ENCODE data around the gene SRC. TPM values are rescaled to one million over a fixed set of nuclear protein-coding genes. Genes with fewer than 3 reads are reported as not detected.

The SRC gene
- total and polyA plus RNA-seq, 3 donors from 2014 or later, result 90.3 to 179 (median 143) TPM

GRCh38 chr20:37419307-37419706, 73.4 kb downstream of the SRC start:
- no peak overlapping the region for H3K4me3 ChIP-seq
- H3K27me3 ChIP-seq, result no peaks in the 10 kb centered on the region
- TF ChIP-seq POLR2A (IDR thresholded peaks at IDR 0.05), result no peak
- TF ChIP-seq CTCF (IDR thresholded peaks at IDR 0.05), result no peak
- H3K36me3 ChIP-seq (ENCODE audit: low read depth, missing control alignments), result no peaks in the 10 kb centered on the region
- no peak for DNase-seq
- no peaks in the 10 kb centered on the region for H3K9me3 ChIP-seq
- 83 to 92% methylated on average over 3 of the region's 3 CpGs for WGBS, 2 donors
- H3K27ac ChIP-seq, result no peak overlapping the region
- intact Hi-C loops (cut with DNase I; ENCODE audit: low total_unique reads), result no loop called here
- H3K4me1 ChIP-seq, result no peaks in the 10 kb centered on the region

DNA sequence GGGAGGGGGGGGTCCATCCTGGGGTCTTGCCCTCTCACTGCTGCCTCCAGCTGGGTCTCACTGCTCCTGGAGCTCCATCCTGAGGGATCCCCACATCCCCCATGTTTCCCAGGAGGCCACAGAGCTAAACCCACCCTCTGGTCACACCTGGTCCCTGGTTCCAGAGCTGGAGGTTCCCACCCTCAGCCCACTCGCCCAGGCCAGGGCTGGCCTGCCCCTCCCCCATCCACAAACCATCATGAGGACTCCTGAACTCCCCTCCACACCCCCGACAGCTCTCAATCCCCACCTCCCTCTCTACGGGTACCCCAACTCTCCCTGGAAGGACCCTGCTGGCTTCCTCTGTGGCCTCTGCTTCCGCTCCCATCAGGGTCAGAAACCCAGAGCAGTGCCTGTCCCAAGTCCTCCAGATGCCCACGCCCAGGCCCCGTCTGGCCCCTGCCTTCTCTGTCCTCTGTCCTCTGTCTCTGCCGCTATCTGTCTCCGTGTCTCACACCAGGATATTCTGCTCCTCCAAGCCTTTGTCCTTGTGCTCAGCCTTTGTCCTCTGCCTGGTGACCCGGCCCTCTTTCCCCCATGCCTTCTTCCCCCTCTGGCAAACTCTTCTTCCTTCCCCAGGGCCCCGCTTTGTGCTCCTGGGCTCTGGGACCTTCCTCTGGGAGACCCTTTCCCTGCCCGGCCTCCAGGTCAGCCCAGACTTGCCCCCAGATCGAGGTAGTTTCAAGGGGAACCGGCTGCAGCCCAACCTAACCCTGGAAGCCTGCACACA, 74.0 kb downstream of the SRC start:
- no peak for DNase-seq
- H3K4me3 ChIP-seq, result no peak overlapping the region
- H3K27ac ChIP-seq, result no peak overlapping the region
- TF ChIP-seq POLR2A (IDR thresholded peaks at IDR 0.05) (no peak), CTCF (IDR thresholded peaks at IDR 0.05) (no peak)
- no peaks in the 10 kb centered on the region for H3K27me3 ChIP-seq
- H3K9me3 ChIP-seq, result no peaks in the 10 kb centered on the region
- H3K4me1 ChIP-seq, result no peaks in the 10 kb centered on the region
- 80 to 85% methylated on average over 12 to 13 of the region's 13 CpGs for WGBS, 2 donors
- intact Hi-C loops (cut with DNase I; ENCODE audit: low total_unique reads), result no loop called here
- no peaks in the 10 kb centered on the region for H3K36me3 ChIP-seq (ENCODE audit: low read depth, missing control alignments)

DNA sequence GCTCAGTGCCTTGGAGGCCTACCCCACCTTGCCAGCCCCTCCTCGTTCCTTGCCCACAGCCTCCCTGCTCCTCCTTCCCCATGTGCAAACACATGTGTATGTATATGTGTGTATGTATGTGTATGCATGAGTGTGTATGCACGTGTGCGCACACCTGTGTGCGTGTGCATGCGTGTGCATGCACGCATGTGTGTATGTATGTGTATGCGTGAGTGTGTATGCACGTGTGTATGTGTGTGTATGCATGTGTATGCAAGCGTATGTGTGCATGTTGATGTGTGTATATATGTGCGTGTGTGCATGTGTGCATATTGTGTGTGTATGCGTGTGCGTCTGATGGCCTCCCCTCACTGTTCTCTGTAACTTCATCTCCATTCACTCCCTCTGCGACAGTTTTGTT, 74.7 kb downstream of the SRC start:
- no peak for TF ChIP-seq CTCF (IDR thresholded peaks at IDR 0.05)
- no peak for TF ChIP-seq POLR2A (IDR thresholded peaks at IDR 0.05)
- H3K27me3 ChIP-seq, result no peaks in the 10 kb centered on the region
- WGBS, 2 donors, result 82 to 85% methylated on average over 13 of the region's 13 CpGs

GRCh38 chr20:37421060-37421905, 75.3 kb downstream of the SRC start:
- intact Hi-C loops (cut with DNase I; ENCODE audit: low total_unique reads), result no loop called here
- H3K36me3 ChIP-seq (ENCODE audit: low read depth, missing control alignments), result no peaks in the 10 kb centered on the region
- no peak for DNase-seq
- no peaks in the 10 kb centered on the region for H3K27me3 ChIP-seq
- H3K27ac ChIP-seq, result no peak overlapping the region
- no peak overlapping the region for H3K4me3 ChIP-seq
- H3K4me1 ChIP-seq, result no peaks in the 10 kb centered on the region
- 77 to 81% methylated on average over 25 of the region's 25 CpGs for WGBS, 2 donors
- no peaks in the 10 kb centered on the region for H3K9me3 ChIP-seq
- no peak for TF ChIP-seq POLR2A (IDR thresholded peaks at IDR 0.05)
- TF ChIP-seq CTCF (IDR thresholded peaks at IDR 0.05), result no peak

More for the DNA sequence above, 74.7 kb downstream of the SRC start:
- DNase-seq, result no peak
- H3K9me3 ChIP-seq, result no peaks in the 10 kb centered on the region
- no peaks in the 10 kb centered on the region for H3K36me3 ChIP-seq (ENCODE audit: low read depth, missing control alignments)
- intact Hi-C loops (cut with DNase I; ENCODE audit: low total_unique reads), result no loop called here
- no peaks in the 10 kb centered on the region for H3K4me1 ChIP-seq
- no peak overlapping the region for H3K4me3 ChIP-seq
- H3K27ac ChIP-seq, result no peak overlapping the region
